Superior temporal gyrus (tissue), 1 donor: ENCODE results near the gene PTGS1.
"Not testable (repeated sequence)": the region's sequence is repeated elsewhere in the genome, so short reads cannot be mapped to it uniquely, and the experiment has no call there.

Experiments used
- DNase-seq: peaks from one replicate; pipeline ENCODE4 v3.0.0-alpha.2; 2016; ENCODE audit errors: extremely low spot score

The PTGS1 gene

DNA sequence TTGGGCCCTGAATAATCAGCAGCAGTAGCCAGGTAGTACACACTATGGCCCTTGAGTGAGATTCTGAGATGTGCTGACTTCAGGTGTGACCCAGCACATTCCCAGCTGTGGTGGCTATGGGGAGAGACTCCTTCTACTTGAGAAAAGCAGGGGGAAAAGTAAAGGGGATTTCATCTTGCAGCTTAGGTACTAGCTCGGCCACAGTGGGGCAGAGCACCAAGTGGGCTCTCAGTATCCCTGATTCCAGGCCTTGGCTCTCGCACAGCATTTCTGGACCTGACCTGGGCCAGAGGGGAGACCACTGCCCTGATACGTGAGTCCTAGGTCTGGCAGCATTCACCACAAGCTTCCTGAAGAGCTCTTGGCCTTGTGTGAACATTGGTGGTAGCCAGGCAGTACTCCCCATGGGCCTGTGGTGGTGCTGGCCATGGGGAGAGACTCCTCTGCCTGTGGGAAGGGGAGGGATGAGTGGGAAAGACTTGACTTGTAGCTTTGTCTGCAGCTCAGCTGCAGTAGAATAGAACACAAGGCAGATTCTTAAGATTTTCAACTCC is 27.6 kb downstream of the PTGS1 start:
- no peak for DNase-seq

DNA sequence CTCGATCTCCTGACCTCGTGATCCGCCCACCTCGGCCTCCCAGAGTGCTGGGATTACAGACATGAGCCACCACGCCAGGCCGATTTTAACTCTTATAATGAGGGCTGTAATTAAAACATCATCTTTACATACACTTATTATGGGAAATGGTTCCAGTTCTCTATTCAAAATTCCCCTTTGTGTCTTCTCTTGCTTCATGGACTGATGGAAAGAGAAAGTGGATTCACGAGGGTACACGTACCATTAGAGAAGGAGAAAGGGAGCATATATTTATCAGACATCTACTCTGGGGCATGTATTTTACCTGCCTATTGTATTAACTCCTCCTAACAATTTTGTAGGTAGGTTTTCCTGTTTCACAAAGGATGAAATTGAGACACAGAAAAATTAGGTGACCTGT is 31.1 kb downstream of the PTGS1 start:
- no peak for DNase-seq

DNA sequence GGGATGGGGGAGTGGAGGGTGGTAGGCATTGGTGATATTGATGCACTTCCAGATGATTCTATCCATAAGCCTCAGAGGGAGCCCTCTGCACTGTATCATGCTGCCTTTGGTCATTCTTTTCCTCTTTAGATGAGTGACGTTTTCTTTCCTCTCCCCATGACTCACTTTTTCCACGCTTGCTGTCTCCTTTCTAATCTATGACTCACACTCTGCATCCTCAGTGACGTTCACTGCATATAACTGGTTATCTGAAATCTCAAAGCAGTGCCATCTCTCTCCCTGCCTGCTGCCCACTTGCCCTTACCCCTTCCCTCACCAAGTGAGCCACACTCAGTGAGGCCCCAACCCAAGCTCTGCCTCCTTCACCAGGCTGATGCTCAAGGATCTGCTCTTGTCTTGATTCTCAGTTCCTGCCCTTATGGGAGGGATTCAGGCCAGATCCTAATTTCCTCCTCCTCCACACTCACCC is 31.6 kb downstream of the PTGS1 start:
- no peak for DNase-seq

DNA sequence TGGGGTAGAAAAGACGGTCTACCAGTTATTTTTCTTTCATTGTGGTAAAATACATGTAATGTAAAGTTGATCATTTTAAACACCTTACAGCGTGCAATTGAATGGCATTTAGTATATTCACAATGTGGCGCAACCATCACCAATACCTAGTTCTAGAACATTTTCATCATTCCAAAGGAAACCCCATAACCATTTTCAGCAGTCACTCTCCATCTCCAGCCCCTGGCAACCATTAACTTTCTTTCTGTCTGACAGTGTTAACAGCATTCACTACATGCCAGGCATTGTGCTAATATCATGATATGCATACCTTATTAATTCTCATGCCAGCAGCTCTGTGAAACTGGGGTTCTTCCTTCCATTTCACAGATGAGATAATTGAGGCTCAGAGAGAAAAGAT is 32.0 kb downstream of the PTGS1 start:
- DNase-seq = no peak

DNA sequence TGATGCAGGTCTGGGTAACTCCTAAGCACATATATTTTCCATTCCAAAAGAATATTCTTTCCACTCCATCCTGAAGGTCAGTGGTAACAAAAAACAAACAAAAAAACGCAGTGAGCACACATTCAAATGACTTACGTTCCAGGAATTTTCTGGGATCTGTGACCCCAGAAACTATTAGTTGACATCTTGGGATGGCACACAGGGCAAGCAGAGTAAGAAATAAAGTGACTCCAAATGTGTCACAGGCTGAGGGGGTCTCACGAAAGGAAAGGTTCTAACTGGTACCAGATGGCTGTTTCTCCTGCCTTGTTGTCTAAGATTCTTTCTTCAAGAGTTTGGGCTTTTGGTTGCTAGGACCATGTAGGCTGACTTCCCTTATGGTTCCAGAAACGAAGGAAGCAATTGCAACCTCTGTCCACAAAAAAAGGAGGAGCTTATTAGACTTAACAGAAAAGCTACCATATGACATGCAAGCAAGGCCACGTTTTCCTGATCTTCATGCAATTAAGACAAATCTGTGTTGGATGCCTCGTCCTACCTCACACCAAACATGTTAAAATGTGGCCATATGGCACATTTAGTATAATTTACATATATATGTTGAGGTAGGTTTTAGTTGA is 32.7 kb downstream of the PTGS1 start:
- no peak for DNase-seq

DNA sequence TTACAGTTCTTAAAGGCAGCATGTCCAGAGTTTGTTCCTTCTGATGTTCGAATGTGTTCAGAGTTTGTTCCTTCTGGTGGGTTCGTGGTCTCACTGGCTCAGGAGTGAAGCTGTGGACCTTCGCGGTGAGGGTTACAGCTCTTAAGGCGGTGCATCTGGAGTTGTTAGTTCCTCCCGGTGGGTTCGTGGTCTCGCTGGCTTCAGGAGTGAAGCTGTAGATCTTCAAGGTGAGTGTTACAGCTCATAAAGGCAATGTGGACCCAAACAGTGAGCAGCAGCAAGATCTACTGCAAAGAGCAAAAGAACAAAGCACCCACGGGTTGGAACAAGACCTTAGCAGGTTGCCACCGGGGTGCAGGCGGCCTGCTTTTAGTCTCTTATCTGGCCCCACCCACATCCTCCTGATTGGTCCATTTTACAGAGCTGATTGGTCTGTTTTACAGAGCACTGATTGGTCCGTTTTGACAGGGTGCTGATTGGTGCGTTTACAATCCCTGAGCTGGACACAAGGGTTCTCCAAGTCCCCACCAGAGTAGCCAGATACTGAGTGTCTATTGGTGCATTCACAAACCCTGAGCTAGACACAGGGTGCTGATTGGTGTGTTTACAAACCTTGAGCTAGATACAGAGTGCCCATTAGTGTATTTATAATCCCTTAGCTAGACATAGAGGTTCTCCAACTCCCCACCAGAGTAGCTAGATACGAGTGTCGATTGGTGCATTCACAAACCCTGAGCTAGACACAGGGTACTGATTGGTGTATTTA is 34.7 kb downstream of the PTGS1 start:
- not testable (repeated sequence) for DNase-seq

DNA sequence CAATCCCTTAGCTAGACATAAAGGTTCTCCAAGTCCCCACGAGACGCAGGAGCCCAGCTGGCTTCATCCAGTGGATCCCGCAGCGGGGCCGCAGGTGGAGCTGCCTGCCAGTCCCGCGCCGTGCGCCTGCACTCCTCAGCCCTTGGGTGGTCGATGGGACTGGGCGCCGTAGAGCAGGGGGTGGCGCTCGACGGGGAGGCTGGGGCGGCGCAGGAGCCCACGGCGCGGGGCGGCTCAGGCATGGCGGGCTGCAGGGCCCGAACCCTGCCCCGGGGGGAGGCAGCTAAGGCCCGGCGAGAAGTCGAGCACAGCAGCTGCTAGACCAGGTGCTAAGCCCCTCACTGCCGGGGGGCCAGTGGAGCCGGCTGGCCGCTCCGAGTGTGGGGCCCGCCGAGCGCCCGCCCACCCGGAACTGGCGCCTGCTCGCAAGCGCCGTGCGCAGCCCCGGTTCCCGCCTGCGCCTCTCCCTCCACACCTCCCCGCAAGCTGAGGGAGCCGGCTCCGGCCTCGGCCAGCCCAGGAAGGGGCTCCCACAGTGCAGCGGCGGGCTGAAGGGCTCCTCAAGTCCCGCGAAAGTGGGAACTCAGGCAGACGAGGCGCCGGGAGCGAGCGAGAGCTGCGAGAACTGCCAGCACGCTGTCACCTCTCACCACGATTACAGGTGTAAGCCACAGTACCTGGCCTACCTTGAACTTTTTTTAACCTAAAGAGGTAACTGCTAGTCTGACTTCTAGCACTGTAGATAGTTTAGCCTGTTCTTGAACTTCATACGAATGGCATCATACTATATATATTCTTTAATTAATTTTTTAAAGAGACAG is 35.5 kb downstream of the PTGS1 start:
- no peak for DNase-seq

DNA sequence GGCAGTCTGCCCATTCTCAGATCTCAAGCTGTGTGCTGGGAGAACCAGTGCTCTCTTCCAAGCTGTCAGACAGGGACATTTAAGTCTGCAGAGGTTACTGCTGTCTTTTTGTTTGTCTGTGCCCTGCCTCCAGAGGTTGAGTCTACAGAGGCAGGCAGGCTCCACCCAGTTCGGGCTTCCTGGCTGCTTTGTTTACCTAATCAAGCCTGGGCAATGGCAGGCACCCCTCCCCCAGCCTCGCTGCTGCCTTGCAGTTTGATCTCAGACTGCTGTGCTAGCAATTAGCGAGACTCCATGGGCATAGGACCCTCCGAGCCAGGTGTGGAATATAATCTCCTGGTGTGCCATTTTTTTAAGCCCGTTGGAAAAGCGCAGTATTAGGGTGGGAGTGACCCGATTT is 43.3 kb downstream of the PTGS1 start:
- not testable (repeated sequence) for DNase-seq

DNA sequence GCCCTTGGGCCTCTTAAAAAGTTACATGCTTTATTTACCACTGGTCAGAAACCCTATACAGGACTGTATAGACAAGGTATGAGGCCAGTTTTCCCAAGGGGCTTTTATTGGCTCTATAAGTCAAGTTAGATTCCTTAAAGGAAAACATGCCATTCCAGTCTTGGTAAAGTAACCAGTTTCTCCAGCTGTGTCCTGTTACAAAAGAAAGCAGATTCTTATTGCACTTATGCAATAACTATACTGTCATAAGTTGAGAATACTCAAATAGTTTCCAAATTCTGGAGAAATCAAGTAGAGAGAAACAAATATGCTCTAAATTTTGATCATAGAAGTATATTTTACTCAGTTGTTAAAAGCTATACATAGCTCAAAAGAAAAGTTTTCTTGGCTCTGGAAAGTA is 47.2 kb downstream of the PTGS1 start:
- DNase-seq = no peak

DNA sequence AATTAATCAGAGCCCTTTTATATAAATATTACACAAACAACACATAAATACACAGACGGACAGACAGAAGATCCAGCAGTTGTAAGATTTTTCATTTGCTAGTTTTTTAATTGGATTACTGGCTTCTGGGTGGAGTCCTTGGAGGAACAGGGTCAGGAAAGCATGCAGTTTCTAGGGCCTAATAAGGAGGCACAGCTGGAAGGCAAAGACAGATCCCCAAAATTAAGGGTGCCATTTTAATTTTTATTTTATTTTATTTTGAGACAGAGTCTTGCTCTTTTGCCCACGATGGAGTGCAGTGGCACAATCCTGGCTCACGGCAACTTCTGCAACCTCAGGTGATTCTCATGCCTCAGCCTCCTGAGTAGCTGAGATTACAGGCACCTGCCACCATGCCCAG is 49.5 kb downstream of the PTGS1 start:
- DNase-seq = no peak

DNA sequence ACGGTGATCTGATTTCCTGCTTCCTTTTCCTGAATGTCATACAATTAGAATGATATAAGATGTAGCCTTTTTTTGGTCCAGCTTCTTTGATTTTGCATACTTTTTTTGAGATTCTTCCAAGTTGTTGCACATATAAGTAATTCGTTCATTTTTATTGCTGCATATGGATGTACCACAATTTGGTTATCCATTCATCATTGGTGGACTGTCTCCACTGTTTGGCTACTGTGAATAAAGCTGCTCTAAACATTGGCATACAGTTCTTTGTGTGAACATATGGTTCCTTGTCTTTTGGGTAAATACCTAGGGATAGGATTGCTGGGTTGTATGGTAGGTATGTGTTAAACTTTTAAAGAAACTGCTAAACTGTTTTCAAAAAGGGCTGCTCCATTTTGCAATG is 54.3 kb downstream of the PTGS1 start:
- no peak for DNase-seq

DNA sequence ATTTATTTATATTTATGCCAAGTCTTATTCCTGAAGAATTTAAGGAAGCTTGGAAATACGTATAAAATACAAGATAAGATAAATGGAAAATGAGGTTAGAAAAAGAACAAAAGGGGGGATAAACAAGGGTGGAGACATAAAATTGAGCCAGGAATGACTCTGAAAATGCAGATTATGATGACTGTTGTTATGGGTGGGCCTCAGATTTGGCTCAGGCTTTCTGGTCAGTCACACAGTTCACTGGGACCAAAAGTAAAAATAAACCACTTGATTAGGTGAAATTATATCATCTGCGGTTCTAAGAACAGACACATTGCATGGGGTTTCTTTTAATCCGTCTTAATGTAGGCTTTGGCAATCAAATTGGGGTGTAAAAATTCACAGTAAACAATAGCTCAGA is 55.9 kb downstream of the PTGS1 start:
- DNase-seq = no peak

DNA sequence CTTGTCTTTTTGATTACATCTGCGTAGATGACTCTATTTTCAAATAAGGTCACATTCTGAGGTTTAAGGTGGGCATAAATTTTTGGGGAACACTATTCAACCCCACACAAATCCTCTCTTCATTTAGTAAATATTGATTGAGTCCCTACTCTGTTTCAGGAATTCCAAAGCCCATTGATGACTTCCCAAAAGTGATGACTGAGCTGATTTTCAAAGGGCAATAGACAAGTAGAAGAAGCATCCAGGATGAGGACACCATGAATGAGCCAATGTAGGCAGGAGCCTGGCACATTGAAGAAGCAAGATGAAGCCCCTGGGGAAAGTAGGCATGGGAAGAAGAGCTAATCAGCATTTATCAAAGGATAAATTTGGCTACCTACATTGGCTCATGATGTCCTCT is 71.7 kb downstream of the PTGS1 start:
- DNase-seq = no peak

DNA sequence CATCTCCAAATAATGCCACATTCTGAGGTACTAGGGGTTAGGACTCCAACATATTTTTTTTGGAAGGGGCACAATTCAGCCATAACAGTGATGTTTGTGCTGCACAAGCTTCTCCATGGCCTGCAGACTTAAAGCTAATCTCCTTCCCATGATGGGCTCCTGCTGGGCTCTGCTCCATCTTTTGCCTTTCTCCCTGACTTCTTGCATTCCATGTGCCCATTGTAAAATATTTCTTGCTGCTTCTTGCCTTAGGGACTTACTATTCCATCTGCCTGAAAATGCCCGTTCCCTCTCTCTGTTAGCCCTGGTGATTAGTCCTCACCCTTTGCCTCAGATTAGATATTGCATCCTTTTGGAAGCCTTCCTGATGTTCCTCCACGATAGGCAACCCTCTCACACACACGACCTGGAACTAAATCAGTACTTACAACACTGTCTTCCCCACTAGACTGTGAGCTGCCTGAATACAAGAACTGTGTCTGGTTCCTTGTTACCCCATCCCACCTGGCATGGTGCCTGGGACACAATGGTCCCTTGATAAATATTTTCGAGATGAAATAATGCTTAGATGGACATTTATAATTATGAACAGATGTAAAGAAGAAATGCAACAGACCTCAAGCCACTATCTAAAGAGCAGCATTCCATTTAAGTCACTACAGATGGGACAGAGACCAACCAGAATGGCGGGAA is 73.4 kb downstream of the PTGS1 start:
- DNase-seq = no peak
